ENCODE data around the gene MTFMT. TPM values are rescaled to one million over a fixed set of nuclear protein-coding genes. Genes with fewer than 3 reads are reported as not detected.
A peak's percentile ranks its signal among the peaks of the same experiment; 100 is the strongest.
"Not testable (repeated sequence)": the region's sequence is repeated elsewhere in the genome, so short reads cannot be mapped to it uniquely, and the experiment has no call there.

The MTFMT gene
- total and polyA plus RNA-seq, 4 donors, result 5.0 to 15.0 (median 11.3) TPM

GRCh38 chr15:65076486-65077290, 47.2 kb upstream of the MTFMT start, which contains the start of gene KBTBD13:
KBTBD13 (plus strand) TSS chr15:65076746; CDS start chr15:65076816, 70 bp downstream.
- H3K27me3 ChIP-seq (ENCODE audit: control insufficient read depth in 3 of 3, insufficient read depth in 3 of 3, low read length in 2 of 3), result no peaks in the 10 kb centered on the region
- H3K27ac ChIP-seq (ENCODE audit: low read depth in 1 of 2, low read length in 1 of 2), result peak within 1 kb of the TSS in 1 of 2 donors; percentile 72
- H3K4me1 ChIP-seq (ENCODE audit: control insufficient read depth in 5 of 5, insufficient read depth in 5 of 5, low read length in 5 of 5), result peaks cover 10 to 41% (median 14%) of the 10 kb centered on the region in 5 donors
- H3K9ac ChIP-seq (ENCODE audit: insufficient read depth in 1 of 2, low read length in 2 of 2), result no peak within 1 kb of the TSS
- no peaks in the 10 kb centered on the region for H3K36me3 ChIP-seq (ENCODE audit: control insufficient read depth in 4 of 4, insufficient read depth in 4 of 4, low read length in 4 of 4)
- no peak within 1 kb of the TSS for H3K4me3 ChIP-seq
- peaks cover 0 to 8% (median 0%) of the 10 kb centered on the region in 4 donors for H3K9me3 ChIP-seq (ENCODE audit: control insufficient read depth in 4 of 4, insufficient read depth in 3 of 4, low read length in 3 of 4)
- DNase-seq (no peak), ATAC-seq (ENCODE audit: insufficient read depth, low FRiP score) (no peak)
- TF ChIP-seq CTCF (IDR thresholded peaks at IDR 0.05; ENCODE audit: control extremely low read depth, extremely low read depth), result no peak
- 76 to 85% methylated on average over 61 to 73 of the region's 73 CpGs for WGBS, 2 donors

- H3K9ac ChIP-seq (ENCODE audit: insufficient read depth in 1 of 2, low read length in 2 of 2); H3K9me3 ChIP-seq (ENCODE audit: control insufficient read depth in 4 of 4, insufficient read depth in 3 of 4, low read length in 3 of 4); H3K27me3 ChIP-seq (ENCODE audit: control insufficient read depth in 3 of 3, insufficient read depth in 3 of 3, low read length in 2 of 3); H3K4me3 ChIP-seq; DNase-seq; H3K36me3 ChIP-seq (ENCODE audit: control insufficient read depth in 4 of 4, insufficient read depth in 4 of 4, low read length in 4 of 4); ATAC-seq (ENCODE audit: insufficient read depth, low FRiP score): not testable (repeated sequence)
- H3K27ac ChIP-seq (ENCODE audit: low read depth in 1 of 2, low read length in 1 of 2), result peak overlapping the region in 1 of 2 donors; percentile 72
- peaks cover 5 to 41% (median 18%) of the 10 kb centered on the region in 5 donors for H3K4me1 ChIP-seq (ENCODE audit: control insufficient read depth in 5 of 5, insufficient read depth in 5 of 5, low read length in 5 of 5)
- 46 to 65% methylated on average over 12 of the region's 12 CpGs for WGBS, 2 donors
These were observed 46.4 kb upstream of the MTFMT start for GRCh38 chr15:65075607-65076395.

- not testable (repeated sequence) for H3K4me3 ChIP-seq; DNase-seq; ATAC-seq (ENCODE audit: insufficient read depth, low FRiP score); H3K27ac ChIP-seq (ENCODE audit: low read depth in 1 of 2, low read length in 1 of 2); H3K9me3 ChIP-seq (ENCODE audit: control insufficient read depth in 4 of 4, insufficient read depth in 3 of 4, low read length in 3 of 4); H3K36me3 ChIP-seq (ENCODE audit: control insufficient read depth in 4 of 4, insufficient read depth in 4 of 4, low read length in 4 of 4); H3K27me3 ChIP-seq (ENCODE audit: control insufficient read depth in 3 of 3, insufficient read depth in 3 of 3, low read length in 2 of 3); H3K9ac ChIP-seq (ENCODE audit: insufficient read depth in 1 of 2, low read length in 2 of 2)
- peaks cover 5 to 44% (median 23%) of the 10 kb centered on the region in 5 donors for H3K4me1 ChIP-seq (ENCODE audit: control insufficient read depth in 5 of 5, insufficient read depth in 5 of 5, low read length in 5 of 5)
- 96 to 98% methylated on average over 7 to 22 of the region's 22 CpGs for WGBS, 2 donors
These were observed 45.5 kb upstream of the MTFMT start for GRCh38 chr15:65074946-65075345.

- H3K9ac ChIP-seq (ENCODE audit: insufficient read depth in 1 of 2, low read length in 2 of 2), result no peak overlapping the region
- H3K4me1 ChIP-seq (ENCODE audit: control insufficient read depth in 5 of 5, insufficient read depth in 5 of 5, low read length in 5 of 5), result peaks cover 11 to 55% (median 32%) of the 10 kb centered on the region in 5 donors
- ATAC-seq (ENCODE audit: insufficient read depth, low FRiP score) (no peak), DNase-seq (no peak)
- no peaks in the 10 kb centered on the region for H3K27me3 ChIP-seq (ENCODE audit: control insufficient read depth in 3 of 3, insufficient read depth in 3 of 3, low read length in 2 of 3)
- H3K27ac ChIP-seq (ENCODE audit: low read depth in 1 of 2, low read length in 1 of 2), result no peak overlapping the region
- no peak for TF ChIP-seq CTCF (IDR thresholded peaks at IDR 0.05; ENCODE audit: control extremely low read depth, extremely low read depth)
- H3K9me3 ChIP-seq (ENCODE audit: control insufficient read depth in 4 of 4, insufficient read depth in 3 of 4, low read length in 3 of 4), result peaks cover 0 to 8% (median 0%) of the 10 kb centered on the region in 4 donors
- no peak overlapping the region for H3K4me3 ChIP-seq
- peaks cover 0 to under 1% (median 0%) of the 10 kb centered on the region in 4 donors for H3K36me3 ChIP-seq (ENCODE audit: control insufficient read depth in 4 of 4, insufficient read depth in 4 of 4, low read length in 4 of 4)
- 92 to 100% methylated on average over 3 of the region's 3 CpGs for WGBS, 2 donors
These were observed 43.2 kb upstream of the MTFMT start for GRCh38 chr15:65072617-65073016.

All from lung (tissue), 12 donors.